Measurements from ENCODE around the gene SPATA2.

- TF ChIP-seq EZH2 (IDR thresholded peaks at IDR 0.05; ENCODE audit: borderline replicate concordance, low read depth, low read length, severe bottlenecking) (no peak), CTCF (IDR thresholded peaks at IDR 0.05; ENCODE audit: extremely low read depth in 1 of 2, insufficient read depth in 1 of 2, low read depth in 1 of 2, low read length in 2 of 2) (no peak), POLR2A (IDR thresholded peaks at IDR 0.05; ENCODE audit: low read depth, low read length) (no peak), JUN (IDR thresholded peaks at IDR 0.05; ENCODE audit: borderline replicate concordance, insufficient read depth, insufficient read length, low read depth) (no peak), POLR2AphosphoS5 (IDR thresholded peaks at IDR 0.05; ENCODE audit: insufficient read depth, low read depth, low read length) (no peak), MAX (IDR thresholded peaks at IDR 0.05; ENCODE audit: insufficient read depth, insufficient read length) (no peak), FOS (IDR thresholded peaks at IDR 0.05; ENCODE audit: borderline replicate concordance, insufficient read depth, low read length) (no peak), MYC (IDR thresholded peaks at IDR 0.05; ENCODE audit: low read depth, low read length) (no peak)
These were observed 30.6 kb upstream of the SPATA2 start for GRCh38 chr20:49945701-49946477.

All from endothelial cell of umbilical vein (primary cell).